Vagina (tissue), 2 donors: Measurements from ENCODE around the gene OPRM1.

ENCODE experiments used
- CTCF ChIP-seq, 3 experiments: fragments of 450-650 bp in 2 of 3; fragments of 200-600 bp in 1 of 3; sonication (generic) in 1 of 3; IDR thresholded peaks; one replicate each; pipeline ENCODE4 v1.5.1; 2017 to 2019; ENCODE audit warnings: antibody characterized with exemption in 3 of 3, mild to moderate bottlenecking in 2 of 3, moderate library complexity in 2 of 3
- POLR2AphosphoS5 ChIP-seq, 2 donors: sonication (generic); formaldehyde crosslinking; IDR thresholded peaks; one replicate each; pipeline ENCODE4 v1.9.0; 2017; ENCODE audit warnings: antibody characterized with exemption in 2 of 2, mild to moderate bottlenecking in 2 of 2, low read depth in 1 of 2; ENCODE audit not compliant: insufficient read depth in 1 of 2

GRCh38 chr6:154206996-154207395 is 168.0 kb downstream of the OPRM1 start:
- no peak for TF ChIP-seq CTCF (IDR thresholded peaks at IDR 0.05)
- no peak for TF ChIP-seq POLR2AphosphoS5 (IDR thresholded peaks at IDR 0.05; ENCODE audit: insufficient read depth in 1 of 2, low read depth in 1 of 2)
